ENCODE measurements around the gene LSP1.

DNA sequence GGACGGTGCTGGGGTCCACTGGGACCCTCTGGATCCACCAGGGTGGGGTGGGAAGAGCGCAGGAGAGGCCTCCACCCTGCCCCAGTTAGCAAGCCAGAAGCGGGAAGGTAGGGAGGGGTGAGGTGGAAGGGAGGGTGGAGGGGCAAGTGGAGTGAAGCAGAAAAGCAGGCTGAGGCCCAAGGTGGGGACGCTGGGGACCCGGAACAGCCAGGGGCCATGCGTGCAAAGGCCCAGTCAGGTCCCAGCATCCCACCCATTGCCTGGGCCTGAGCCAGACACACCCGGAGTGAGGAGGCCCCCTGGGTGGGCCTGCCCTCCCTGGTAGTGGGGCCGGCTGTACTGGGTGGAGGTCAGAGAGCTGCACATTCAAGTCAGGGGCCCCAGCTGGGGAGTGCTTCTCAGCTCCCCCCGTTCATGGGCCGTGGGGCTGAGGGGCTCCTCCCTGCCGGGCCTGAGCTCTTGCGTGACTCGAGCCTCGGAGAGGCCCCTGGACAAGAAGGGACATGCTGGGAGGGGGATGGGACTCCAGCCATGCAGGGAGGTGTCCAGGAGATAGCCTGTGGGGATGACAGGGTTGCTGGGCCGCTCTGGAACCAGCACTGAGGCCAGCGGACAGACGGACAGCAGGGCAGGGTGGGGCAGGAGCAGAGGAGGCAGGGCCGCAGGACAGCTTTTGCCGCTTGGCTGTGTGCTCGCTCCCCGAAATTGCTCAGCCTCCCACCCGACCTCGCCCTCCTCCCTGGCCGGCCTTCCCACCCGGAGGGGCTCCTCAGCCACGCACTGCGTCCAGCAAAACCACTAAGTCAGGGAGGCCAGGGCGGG is 74.4 kb downstream of the LSP1 start:
- TF ChIP-seq JUND (IDR thresholded peaks at IDR 0.05), result no peak
- TF ChIP-seq, protein P1, sequence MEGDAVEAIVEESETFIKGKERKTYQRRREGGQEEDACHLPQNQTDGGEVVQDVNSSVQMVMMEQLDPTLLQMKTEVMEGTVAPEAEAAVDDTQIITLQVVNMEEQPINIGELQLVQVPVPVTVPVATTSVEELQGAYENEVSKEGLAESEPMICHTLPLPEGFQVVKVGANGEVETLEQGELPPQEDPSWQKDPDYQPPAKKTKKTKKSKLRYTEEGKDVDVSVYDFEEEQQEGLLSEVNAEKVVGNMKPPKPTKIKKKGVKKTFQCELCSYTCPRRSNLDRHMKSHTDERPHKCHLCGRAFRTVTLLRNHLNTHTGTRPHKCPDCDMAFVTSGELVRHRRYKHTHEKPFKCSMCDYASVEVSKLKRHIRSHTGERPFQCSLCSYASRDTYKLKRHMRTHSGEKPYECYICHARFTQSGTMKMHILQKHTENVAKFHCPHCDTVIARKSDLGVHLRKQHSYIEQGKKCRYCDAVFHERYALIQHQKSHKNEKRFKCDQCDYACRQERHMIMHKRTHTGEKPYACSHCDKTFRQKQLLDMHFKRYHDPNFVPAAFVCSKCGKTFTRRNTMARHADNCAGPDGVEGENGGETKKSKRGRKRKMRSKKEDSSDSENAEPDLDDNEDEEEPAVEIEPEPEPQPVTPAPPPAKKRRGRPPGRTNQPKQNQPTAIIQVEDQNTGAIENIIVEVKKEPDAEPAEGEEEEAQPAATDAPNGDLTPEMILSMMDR (IDR thresholded peaks at IDR 0.05; ENCODE audit: low read depth, low read length, missing input control), result no peak
- TF ChIP-seq TAF1 (conservative IDR thresholded peaks at IDR 0.05), result no peak

All from liver (tissue), 3 donors.